ENCODE measurements around the gene CCDC85C. TPM values are rescaled to one million over a fixed set of nuclear protein-coding genes. Genes with fewer than 3 reads are reported as not detected.

The CCDC85C gene
- total and polyA plus RNA-seq, 4 donors, result 4.0 to 23.9 (median 9.6) TPM

DNA sequence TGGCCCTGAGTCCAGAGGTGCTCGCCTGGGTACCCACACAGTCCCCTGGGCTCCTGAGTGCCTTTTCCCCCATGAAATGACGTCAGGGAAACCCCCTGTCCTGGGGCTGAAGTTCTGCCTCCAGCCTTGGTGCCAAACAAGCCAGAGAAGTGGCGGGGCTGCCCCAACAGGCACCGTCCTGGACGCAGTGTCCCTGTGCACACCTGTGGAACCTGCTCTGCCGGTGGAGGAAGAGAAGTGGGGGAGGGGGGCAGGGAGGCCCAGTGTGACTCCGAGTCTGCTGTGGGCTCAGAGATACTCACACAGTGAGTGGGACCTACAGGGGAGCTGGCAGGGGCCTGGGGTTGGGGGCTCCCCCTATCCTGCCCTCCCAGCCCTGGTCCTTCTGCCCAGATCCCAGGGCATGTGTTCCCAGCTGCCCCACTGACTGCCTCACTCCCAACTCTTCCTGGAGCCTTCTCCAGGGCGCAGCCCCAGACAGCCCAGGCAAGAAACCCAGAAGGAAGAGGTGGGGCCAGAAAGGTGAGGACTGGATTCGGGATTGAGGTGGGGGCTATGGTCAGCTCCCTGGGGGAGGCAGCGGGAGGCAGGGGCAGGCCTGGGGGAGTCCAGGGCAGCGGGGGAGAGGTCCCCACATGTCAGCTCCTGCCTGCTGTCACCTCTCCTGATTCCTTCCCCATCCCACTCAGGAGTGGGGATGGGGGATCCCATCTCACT, 24.7 kb downstream of the CCDC85C start:
- H3K27ac ChIP-seq (ENCODE audit: low read depth in 1 of 2, low read length in 2 of 2), result no peak overlapping the region

DNA sequence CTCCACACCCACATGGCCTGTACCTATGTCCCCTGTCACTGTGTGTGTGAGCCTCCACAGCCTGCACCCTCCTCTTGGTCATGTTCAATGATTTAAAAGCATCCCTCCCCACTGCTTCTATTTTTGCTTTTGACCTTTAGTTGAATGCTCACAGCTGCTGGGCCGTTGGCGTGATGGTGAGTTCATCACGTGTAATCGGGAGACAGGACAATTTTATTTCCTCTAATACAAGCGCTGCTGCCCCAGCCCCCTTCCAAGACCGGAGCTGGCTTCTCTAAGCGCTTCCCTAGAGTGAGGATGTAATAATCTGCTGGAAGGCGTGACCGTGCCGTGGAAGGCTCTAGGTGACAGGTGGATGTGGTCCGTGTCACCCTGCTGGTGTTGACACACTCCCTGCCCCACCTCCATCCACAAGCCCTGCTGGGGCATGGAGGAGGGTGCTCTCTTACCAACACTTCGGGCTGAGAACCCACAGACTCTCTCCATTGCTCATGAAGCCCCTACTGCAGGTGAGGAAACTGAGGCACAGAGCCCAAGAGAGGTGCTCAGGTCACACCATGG, 25.4 kb downstream of the CCDC85C start:
- Histone ChIP-seq H3K9me3 (ENCODE audit: control insufficient read depth in 4 of 4, low read length in 3 of 4) (no peaks in the 10 kb centered on the region), H3K4me1 (ENCODE audit: control insufficient read depth in 4 of 4, insufficient read depth in 4 of 4, low read length in 3 of 4) (peaks cover 23 to 45% (median 36%) of the 10 kb centered on the region in 4 donors), H3K27ac (ENCODE audit: low read depth in 1 of 2, low read length in 2 of 2) (no peak overlapping the region), H3K36me3 (ENCODE audit: control insufficient read depth in 4 of 4, insufficient read depth in 3 of 4, low read depth in 1 of 4, low read length in 3 of 4) (peaks cover 0 to 2% (median 0%) of the 10 kb centered on the region in 4 donors), H3K27me3 (ENCODE audit: control insufficient read depth in 4 of 4, insufficient read depth in 4 of 4, low read length in 3 of 4) (no peaks in the 10 kb centered on the region), H3K9ac (ENCODE audit: low read depth in 1 of 2, low read length in 2 of 2) (no peak overlapping the region), H3K4me3 (ENCODE audit: low read depth in 1 of 3, low read length in 3 of 3) (no peak overlapping the region)
- no peak for DNase-seq (ENCODE audit: low spot score)
- TF ChIP-seq, protein P1, sequence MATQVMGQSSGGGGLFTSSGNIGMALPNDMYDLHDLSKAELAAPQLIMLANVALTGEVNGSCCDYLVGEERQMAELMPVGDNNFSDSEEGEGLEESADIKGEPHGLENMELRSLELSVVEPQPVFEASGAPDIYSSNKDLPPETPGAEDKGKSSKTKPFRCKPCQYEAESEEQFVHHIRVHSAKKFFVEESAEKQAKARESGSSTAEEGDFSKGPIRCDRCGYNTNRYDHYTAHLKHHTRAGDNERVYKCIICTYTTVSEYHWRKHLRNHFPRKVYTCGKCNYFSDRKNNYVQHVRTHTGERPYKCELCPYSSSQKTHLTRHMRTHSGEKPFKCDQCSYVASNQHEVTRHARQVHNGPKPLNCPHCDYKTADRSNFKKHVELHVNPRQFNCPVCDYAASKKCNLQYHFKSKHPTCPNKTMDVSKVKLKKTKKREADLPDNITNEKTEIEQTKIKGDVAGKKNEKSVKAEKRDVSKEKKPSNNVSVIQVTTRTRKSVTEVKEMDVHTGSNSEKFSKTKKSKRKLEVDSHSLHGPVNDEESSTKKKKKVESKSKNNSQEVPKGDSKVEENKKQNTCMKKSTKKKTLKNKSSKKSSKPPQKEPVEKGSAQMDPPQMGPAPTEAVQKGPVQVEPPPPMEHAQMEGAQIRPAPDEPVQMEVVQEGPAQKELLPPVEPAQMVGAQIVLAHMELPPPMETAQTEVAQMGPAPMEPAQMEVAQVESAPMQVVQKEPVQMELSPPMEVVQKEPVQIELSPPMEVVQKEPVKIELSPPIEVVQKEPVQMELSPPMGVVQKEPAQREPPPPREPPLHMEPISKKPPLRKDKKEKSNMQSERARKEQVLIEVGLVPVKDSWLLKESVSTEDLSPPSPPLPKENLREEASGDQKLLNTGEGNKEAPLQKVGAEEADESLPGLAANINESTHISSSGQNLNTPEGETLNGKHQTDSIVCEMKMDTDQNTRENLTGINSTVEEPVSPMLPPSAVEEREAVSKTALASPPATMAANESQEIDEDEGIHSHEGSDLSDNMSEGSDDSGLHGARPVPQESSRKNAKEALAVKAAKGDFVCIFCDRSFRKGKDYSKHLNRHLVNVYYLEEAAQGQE (IDR thresholded peaks at IDR 0.05), result no peak
- TF ChIP-seq, protein P2, sequence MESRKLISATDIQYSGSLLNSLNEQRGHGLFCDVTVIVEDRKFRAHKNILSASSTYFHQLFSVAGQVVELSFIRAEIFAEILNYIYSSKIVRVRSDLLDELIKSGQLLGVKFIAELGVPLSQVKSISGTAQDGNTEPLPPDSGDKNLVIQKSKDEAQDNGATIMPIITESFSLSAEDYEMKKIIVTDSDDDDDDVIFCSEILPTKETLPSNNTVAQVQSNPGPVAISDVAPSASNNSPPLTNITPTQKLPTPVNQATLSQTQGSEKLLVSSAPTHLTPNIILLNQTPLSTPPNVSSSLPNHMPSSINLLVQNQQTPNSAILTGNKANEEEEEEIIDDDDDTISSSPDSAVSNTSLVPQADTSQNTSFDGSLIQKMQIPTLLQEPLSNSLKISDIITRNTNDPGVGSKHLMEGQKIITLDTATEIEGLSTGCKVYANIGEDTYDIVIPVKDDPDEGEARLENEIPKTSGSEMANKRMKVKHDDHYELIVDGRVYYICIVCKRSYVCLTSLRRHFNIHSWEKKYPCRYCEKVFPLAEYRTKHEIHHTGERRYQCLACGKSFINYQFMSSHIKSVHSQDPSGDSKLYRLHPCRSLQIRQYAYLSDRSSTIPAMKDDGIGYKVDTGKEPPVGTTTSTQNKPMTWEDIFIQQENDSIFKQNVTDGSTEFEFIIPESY (IDR thresholded peaks at IDR 0.05), result no peak
- TF ChIP-seq, protein P3, sequence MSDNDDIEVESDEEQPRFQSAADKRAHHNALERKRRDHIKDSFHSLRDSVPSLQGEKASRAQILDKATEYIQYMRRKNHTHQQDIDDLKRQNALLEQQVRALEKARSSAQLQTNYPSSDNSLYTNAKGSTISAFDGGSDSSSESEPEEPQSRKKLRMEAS (IDR thresholded peaks at IDR 0.05), result no peak
- no peak for TF ChIP-seq JUND (IDR thresholded peaks at IDR 0.05)
- no peak for TF ChIP-seq HNF4A (conservative IDR thresholded peaks at IDR 0.05)
- no peak for TF ChIP-seq EGR1 (IDR thresholded peaks at IDR 0.05; ENCODE audit: low read depth in 2 of 2)
- no peak for TF ChIP-seq RAD21 (IDR thresholded peaks at IDR 0.05)
- no peak for TF ChIP-seq SP1 (IDR thresholded peaks at IDR 0.05)
- WGBS, result 69% methylated on average over 12 of the region's 12 CpGs

More for the DNA sequence above, 24.7 kb downstream of the CCDC85C start:
- 77% methylated on average over 11 of the region's 11 CpGs for WGBS
- Histone ChIP-seq H3K27me3 (ENCODE audit: control insufficient read depth in 4 of 4, insufficient read depth in 4 of 4, low read length in 3 of 4) (no peaks in the 10 kb centered on the region), H3K9ac (ENCODE audit: low read depth in 1 of 2, low read length in 2 of 2) (no peak overlapping the region), H3K36me3 (ENCODE audit: control insufficient read depth in 4 of 4, insufficient read depth in 3 of 4, low read depth in 1 of 4, low read length in 3 of 4) (peaks cover 0 to 2% (median 0%) of the 10 kb centered on the region in 4 donors), H3K9me3 (ENCODE audit: control insufficient read depth in 4 of 4, low read length in 3 of 4) (no peaks in the 10 kb centered on the region), H3K4me3 (ENCODE audit: low read depth in 1 of 3, low read length in 3 of 3) (no peak overlapping the region), H3K4me1 (ENCODE audit: control insufficient read depth in 4 of 4, insufficient read depth in 4 of 4, low read length in 3 of 4) (peaks cover 18 to 39% (median 29%) of the 10 kb centered on the region in 4 donors)
- TF ChIP-seq RXRA (IDR thresholded peaks at IDR 0.05) (no peak), SP1 (IDR thresholded peaks at IDR 0.05) (peak; percentile 18)
- no peak for DNase-seq (ENCODE audit: low spot score)

Data from liver (tissue), 9 donors.